UCSD-AML1 (cell line): ENCODE results near the gene DVL2.

ENCODE experiments used
- DNase-seq: peaks from one replicate; lab custom pipeline; 2025; ENCODE audit not compliant: unreplicated experiment; lab: John Stamatoyannopoulos, UW

DVL2 gene

GRCh38 chr17:7219812-7220592 lies 14.3 kb downstream of the DVL2 start, which contains the start of the genes ACADVL and DLG4:
ACADVL (plus strand) TSS chr17:7219938; CDS start chr17:7219985, 47 bp downstream.
DLG4 (minus strand) TSS chr17:7219836.
- peak; percentile 82 for DNase-seq

DNA sequence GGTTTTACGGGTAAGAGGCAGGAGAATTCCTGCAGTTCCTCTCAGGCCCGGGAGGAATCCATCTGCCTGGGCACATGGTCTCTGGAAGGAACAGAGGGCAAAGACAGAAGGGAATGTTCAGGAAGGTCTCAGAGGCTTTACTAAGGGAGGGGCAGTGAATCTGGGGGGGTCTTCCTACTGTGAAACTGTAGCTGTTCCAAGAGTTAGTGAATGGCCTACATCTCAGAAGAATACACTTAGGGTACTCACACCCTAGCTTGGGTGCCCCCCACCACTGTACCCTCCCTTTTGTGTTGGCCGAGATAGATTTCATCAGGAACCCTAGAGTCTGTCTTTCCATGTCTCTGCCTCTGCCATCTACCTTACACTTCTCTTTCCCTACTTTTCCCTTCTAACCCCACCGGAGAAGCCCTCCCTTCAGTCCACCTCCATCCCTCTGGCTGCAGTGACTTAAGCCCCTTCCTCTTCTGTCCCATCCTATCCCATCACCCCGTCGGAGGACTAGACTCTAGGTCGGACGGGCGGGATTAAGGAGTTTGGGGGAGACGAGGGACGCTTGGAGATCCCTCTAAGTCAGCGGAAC lies 15.0 kb downstream of the DVL2 start:
- DNase-seq, result no peak

DNA sequence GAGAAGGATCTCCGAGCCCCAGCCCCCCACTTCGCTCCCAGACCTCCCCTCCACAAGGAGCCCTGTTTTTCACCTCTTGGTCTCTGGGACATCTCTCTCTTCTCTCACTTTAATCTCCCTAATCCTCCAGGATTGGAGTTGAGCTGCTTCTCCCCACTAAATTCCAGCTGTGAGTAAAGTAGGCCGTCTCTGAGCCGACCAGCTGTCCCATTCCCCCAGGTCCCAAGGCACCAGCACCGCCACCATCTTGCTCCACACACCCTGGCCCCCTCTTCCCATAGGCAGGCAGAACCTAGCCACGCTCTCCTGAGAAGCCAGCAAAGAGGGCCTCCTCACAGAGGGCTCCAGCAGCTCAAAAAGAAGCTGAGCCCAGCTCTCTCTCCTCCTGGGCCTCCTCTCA lies 15.6 kb downstream of the DVL2 start:
- no peak for DNase-seq

- DNase-seq, result no peak
Observed at GRCh38 chr17:7218166-7218565, 16.2 kb downstream of the DVL2 start.

GRCh38 chr17:7217113-7217987 lies 17.0 kb downstream of the DVL2 start:
- peak; percentile 65 for DNase-seq

- DNase-seq, result no peak
Observed at GRCh38 chr17:7216242-7217112, 17.8 kb downstream of the DVL2 start.

DNA sequence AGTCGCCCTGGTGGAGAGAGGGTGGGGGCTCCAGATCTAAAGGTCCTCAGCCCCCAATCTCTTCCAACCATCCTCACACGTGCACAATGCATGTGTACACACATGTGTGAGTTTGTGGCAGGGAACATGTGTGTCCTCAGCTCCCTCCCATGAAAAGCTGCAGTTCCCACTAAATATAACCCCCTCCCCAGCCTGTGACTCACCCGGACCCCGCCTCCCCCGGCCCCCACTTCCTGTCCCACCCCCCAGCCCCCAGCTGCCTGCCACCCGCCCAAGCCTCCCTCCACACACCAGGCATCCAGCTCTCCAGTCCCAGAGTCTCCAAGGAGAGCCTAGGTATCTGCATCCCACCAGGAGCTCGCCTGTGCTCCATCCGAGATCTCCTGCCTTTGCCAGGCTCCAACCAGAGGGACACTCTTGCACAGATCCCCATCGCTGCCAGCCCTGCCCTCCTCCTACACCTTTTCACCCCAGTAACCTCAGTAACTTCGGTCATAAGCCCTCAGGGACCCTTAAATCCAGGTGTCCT lies 18.6 kb downstream of the DVL2 start:
- no peak for DNase-seq

DNA sequence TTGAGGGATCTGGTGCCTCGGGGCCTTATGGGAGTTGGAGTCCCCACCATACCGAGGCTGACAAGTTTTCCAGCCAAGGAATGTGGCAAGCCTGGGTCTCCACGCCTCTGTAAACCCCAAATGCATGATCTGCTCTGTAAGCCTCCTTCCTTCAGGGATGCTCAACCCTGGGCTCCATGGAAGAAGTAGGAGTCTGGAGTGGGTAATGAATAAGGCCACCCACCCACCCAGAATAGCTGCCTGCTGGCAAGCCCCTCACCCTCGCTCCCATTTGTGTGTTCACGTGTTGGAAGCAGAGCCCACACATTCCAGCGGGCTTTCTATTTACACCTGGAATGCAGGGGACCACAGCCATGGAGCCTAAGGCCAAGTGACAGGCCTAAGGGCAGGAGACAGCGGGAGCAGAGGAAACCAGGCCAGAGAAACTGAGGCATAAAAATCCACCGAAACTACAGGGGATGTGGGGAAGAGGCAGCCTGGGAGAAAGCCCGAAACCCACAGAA lies 19.1 kb downstream of the DVL2 start:
- no peak for DNase-seq

- DNase-seq, result peak; percentile 98
Observed at GRCh38 chr17:7214300-7215135, 19.8 kb downstream of the DVL2 start.

DNA sequence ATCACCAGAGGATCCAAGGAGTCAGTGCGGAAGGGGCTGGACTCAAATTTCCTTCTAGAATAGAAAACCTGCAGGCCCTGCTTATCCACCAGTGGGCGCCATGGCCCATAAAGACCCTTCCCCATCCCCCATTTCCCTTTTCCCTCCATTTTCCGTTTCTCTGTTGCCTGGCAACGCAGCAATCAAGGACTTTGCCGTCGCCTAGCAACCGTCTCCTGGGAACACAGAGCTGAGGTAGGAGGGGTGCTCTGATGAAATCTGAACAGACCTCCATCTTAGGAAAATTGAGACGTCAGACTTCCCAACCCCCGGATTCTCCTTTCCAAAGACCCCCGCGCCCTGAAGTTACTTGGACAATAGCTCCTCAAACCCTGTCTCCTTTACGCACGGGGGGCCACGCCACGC lies 20.4 kb downstream of the DVL2 start:
- peak; percentile 79 for DNase-seq

DNA sequence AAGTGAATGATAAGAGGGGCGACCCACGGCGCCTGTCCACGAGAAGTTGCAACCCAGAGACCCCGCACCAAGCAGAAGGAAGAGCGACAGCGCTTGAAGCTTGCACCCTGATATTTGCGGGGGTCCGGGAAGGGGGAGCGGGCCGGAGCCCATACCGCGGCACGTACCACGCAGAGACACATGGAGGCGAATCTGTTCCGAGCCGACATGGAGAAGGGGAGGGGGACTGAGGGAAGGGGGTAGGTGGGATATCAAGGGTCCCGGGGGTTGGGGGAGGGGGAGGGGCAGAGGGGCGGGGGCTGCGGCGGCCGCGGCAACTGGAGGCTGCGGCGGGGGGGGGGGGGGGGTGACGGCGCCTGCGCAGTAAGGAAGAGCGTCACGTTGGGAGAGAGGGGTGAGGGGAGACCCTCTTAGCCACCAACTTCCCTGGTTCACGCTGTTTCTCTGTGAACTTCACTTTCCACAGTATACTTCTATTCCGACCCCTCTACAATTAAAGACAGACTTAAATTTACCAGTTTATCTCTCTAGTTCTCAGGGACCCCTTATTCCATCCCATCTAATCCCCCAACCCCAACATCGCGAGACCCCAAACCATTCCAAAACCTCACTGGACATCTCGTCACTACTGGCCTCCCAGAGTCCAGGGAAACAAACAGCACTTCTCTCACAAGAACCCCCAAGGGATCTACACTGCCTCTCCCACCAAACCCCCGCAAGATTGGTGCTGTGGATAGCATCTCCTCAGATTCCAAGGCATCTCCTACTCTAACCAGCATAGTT lies 22.6 kb downstream of the DVL2 start:
- DNase-seq, result no peak

GRCh38 chr17:7208754-7209460 lies 25.4 kb downstream of the DVL2 start:
- no peak for DNase-seq

GRCh38 chr17:7208027-7208571 lies 26.2 kb downstream of the DVL2 start:
- DNase-seq, result no peak

- DNase-seq, result no peak
Observed at GRCh38 chr17:7207120-7208001, 27.0 kb downstream of the DVL2 start.

GRCh38 chr17:7205561-7205960 lies 28.8 kb downstream of the DVL2 start:
- no peak for DNase-seq

DNA sequence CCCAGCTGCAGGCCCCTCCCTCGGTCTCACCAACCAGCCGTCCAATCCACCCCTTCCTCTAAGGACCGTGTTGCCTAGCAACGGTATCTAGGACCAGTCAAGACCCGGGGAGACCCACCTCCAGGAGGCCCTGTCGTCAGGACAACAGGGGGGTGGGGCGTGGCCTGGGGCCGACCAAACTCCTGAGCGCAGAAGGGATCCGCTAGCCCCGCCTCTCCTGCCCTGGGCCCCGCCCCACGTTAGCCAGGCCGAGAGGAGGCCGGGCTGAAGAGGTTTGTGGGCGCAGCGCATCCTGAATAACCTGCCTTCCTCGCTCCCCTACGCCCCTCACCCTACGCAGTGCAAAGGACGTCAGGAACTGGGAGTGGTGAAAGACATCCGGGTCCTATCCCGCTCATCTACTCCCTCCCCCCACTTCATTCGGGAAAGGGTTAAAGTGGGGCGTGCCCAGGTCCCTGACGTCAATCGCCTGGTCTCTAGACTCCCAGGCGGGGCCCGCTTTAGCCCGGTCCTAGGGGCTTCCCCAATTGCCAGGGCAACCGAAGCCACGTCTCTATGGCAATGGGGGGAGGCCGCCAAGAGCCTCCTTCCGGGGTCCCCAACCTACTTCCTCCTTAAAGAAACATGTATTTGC lies 29.4 kb downstream of the DVL2 start:
- no peak for DNase-seq
